HepG2 (cell line): ENCODE results near the gene MED9. TPM values are rescaled to one million over a fixed set of nuclear protein-coding genes. Genes with fewer than 3 reads are reported as not detected.

Experiments
- BRCA1 ChIP-seq: sonication (generic); formaldehyde crosslinking; IDR thresholded peaks from 2 replicates; pipeline ENCODE4 v1.4.0; 2020; ENCODE audit warnings: missing genetic modification reagents
- DNMT3B ChIP-seq: conservative IDR thresholded peaks from 2 replicates; pipeline ENCODE4 v1.6.1; 2016; ENCODE audit warnings: missing biosample characterization, control low read depth
- FOXJ3 ChIP-seq: sonication (generic); formaldehyde crosslinking; IDR thresholded peaks from 2 replicates; pipeline ENCODE4 v1.4.0; 2020; ENCODE audit warnings: missing genetic modification reagents, mild to moderate bottlenecking, borderline replicate concordance
- HHEX ChIP-seq: IDR thresholded peaks from 2 replicates; pipeline ENCODE4 v1.6.1; 2016; ENCODE audit warnings: control low read depth
- KMT2B ChIP-seq: IDR thresholded peaks from 2 replicates; pipeline ENCODE4 v1.6.1; 2016; ENCODE audit warnings: missing genetic modification reagents, missing compliant biosample characterization
- PHF20 ChIP-seq: sonication (generic); formaldehyde crosslinking; IDR thresholded peaks from 2 replicates; pipeline ENCODE4 v1.5.0; 2020; ENCODE audit warnings: mild to moderate bottlenecking, missing genetic modification reagents
- POLR2AphosphoS2 ChIP-seq: IDR thresholded peaks from 2 replicates; pipeline ENCODE4 v1.6.1; 2011; ENCODE audit warnings: low read depth, low read length, improper control_type of control experiment
- RARA ChIP-seq: IDR thresholded peaks from 2 replicates; pipeline ENCODE4 v1.6.1; 2016; ENCODE audit warnings: missing genetic modification reagents, missing compliant biosample characterization
- RBAK ChIP-seq: sonication (generic); formaldehyde crosslinking; IDR thresholded peaks from 2 replicates; pipeline ENCODE4 v1.5.1; 2020; ENCODE audit warnings: mild to moderate bottlenecking, missing genetic modification reagents
- SNAPC2 ChIP-seq: sonication (generic); formaldehyde crosslinking; IDR thresholded peaks from 2 replicates; pipeline ENCODE4 v1.8.1; 2022; ENCODE audit warnings: mild to moderate bottlenecking, missing genetic modification reagents
- TP53 ChIP-seq: sonication (generic); formaldehyde crosslinking; conservative IDR thresholded peaks from 2 replicates; pipeline ENCODE4 v1.4.0; 2020; ENCODE audit warnings: missing genetic modification reagents
- ZNF17 ChIP-seq: sonication (generic); formaldehyde crosslinking; IDR thresholded peaks from 2 replicates; pipeline ENCODE4 v1.5.0; 2020; ENCODE audit warnings: mild to moderate bottlenecking, missing genetic modification reagents
- ZNF674 ChIP-seq: sonication (generic); formaldehyde crosslinking; IDR thresholded peaks from 2 replicates; pipeline ENCODE4 v1.5.0; 2020; ENCODE audit warnings: low read depth, mild to moderate bottlenecking, missing genetic modification reagents
- ZNF7 ChIP-seq: IDR thresholded peaks from 2 replicates; pipeline ENCODE4 v1.6.1; 2016; ENCODE audit warnings: missing biosample characterization, missing genetic modification reagents
- ZNF777 ChIP-seq: sonication (generic); formaldehyde crosslinking; IDR thresholded peaks from 2 replicates; pipeline ENCODE4 v1.4.0; 2020; ENCODE audit warnings: missing genetic modification reagents
- polyA plus RNA-seq, 8 experiments: library from polyadenylated mRNA; depleted of rRNA in 3 of 8; stranded (reverse) in 7 of 8; unstranded in 1 of 8; fragments of >200 nt; fragmentation: Illumina TruSeq in 4 of 8; extraction: Trizol in 4 of 8; gene quantifications; 2 replicates each; pipeline versions ENCODE4 v1.2.1 to v1.2.3, GENCODE V29; 2011 to 2016; ENCODE audit warnings: low read depth in 4 of 8, missing spikeins in 1 of 8, mixed read lengths in 1 of 8; ENCODE audit not compliant: insufficient read depth in 1 of 8
- total RNA-seq, 5 experiments: library from RNA; depleted of rRNA; stranded (reverse); fragments of >200 nt; fragmentation: Illumina TruSeq; extraction: Trizol; gene quantifications; 2 replicates each; pipeline ENCODE4 v1.2.3, GENCODE V29; 2016; ENCODE audit warnings: low read depth in 1 of 5
- TF ChIP-seq, protein P1 (sequence below): sonication (generic); formaldehyde crosslinking; IDR thresholded peaks from 2 replicates; pipeline ENCODE4 v1.5.1; 2020; ENCODE audit warnings: mild to moderate bottlenecking, missing genetic modification reagents, borderline replicate concordance
- TF ChIP-seq, protein P2 (sequence below): sonication (generic); formaldehyde crosslinking; IDR thresholded peaks from 2 replicates; pipeline ENCODE4 v1.5.1; 2020; ENCODE audit warnings: missing genetic modification reagents, mild to moderate bottlenecking, borderline replicate concordance
- TF ChIP-seq, protein P3 (sequence below): sonication (generic); formaldehyde crosslinking; IDR thresholded peaks from 2 replicates; pipeline ENCODE4 v1.8.0; 2022; ENCODE audit warnings: missing genetic modification reagents, mild to moderate bottlenecking, moderate library complexity, borderline replicate concordance
- TF ChIP-seq, protein P4 (sequence below): sonication (generic); formaldehyde crosslinking; IDR thresholded peaks from 2 replicates; pipeline ENCODE4 v1.8.0; 2022; ENCODE audit warnings: mild to moderate bottlenecking, missing genetic modification reagents, moderate library complexity

The MED9 gene
- total and polyA plus RNA-seq, 2 of the 13 experiments (the other 11 are each of a cell fraction or from before 2014, with no cell fraction given) = 11.9 to 15.1 TPM

DNA sequence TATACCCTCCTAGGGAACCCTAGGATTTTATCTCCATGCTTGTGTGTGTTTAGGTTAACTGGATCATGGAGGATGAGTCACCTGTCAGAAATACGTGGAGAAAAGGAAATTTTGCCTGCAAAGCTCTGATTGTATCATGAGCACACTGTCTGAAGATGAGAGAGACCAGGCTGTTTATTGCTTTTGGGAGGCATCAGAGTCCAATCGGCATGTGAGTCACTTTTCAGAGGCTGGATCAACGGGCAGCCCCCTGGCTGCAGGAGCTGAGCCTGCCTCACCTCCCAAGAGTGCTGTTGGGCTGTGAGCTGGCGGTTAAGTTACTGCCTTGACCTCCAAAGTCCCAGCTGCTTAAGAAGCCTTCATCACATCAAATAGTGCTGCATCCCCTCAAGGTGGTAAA, 41.5 kb upstream of the MED9 start (continued):
- TF ChIP-seq, protein P1, sequence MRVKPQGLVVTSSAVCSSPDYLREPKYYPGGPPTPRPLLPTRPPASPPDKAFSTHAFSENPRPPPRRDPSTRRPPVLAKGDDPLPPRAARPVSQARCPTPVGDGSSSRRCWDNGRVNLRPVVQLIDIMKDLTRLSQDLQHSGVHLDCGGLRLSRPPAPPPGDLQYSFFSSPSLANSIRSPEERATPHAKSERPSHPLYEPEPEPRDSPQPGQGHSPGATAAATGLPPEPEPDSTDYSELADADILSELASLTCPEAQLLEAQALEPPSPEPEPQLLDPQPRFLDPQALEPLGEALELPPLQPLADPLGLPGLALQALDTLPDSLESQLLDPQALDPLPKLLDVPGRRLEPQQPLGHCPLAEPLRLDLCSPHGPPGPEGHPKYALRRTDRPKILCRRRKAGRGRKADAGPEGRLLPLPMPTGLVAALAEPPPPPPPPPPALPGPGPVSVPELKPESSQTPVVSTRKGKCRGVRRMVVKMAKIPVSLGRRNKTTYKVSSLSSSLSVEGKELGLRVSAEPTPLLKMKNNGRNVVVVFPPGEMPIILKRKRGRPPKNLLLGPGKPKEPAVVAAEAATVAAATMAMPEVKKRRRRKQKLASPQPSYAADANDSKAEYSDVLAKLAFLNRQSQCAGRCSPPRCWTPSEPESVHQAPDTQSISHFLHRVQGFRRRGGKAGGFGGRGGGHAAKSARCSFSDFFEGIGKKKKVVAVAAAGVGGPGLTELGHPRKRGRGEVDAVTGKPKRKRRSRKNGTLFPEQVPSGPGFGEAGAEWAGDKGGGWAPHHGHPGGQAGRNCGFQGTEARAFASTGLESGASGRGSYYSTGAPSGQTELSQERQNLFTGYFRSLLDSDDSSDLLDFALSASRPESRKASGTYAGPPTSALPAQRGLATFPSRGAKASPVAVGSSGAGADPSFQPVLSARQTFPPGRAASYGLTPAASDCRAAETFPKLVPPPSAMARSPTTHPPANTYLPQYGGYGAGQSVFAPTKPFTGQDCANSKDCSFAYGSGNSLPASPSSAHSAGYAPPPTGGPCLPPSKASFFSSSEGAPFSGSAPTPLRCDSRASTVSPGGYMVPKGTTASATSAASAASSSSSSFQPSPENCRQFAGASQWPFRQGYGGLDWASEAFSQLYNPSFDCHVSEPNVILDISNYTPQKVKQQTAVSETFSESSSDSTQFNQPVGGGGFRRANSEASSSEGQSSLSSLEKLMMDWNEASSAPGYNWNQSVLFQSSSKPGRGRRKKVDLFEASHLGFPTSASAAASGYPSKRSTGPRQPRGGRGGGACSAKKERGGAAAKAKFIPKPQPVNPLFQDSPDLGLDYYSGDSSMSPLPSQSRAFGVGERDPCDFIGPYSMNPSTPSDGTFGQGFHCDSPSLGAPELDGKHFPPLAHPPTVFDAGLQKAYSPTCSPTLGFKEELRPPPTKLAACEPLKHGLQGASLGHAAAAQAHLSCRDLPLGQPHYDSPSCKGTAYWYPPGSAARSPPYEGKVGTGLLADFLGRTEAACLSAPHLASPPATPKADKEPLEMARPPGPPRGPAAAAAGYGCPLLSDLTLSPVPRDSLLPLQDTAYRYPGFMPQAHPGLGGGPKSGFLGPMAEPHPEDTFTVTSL = no peak
- TF ChIP-seq DNMT3B (CRISPR knock-in tag) (no peak), RBAK (CRISPR knock-in tag) (no peak), RARA (CRISPR knock-in tag) (no peak), PHF20 (no peak), ZNF777 (CRISPR knock-in tag) (no peak), ZNF674 (CRISPR knock-in tag) (no peak), KMT2B (CRISPR knock-in tag) (no peak), HHEX (no peak), POLR2AphosphoS2 (no peak), BRCA1 (CRISPR knock-in tag) (no peak), SNAPC2 (CRISPR knock-in tag) (no peak), ZNF7 (CRISPR knock-in tag) (no peak), ZNF17 (CRISPR knock-in tag) (no peak), TP53 (CRISPR knock-in tag) (no peak), FOXJ3 (CRISPR knock-in tag) (no peak)
- TF ChIP-seq, protein P2, sequence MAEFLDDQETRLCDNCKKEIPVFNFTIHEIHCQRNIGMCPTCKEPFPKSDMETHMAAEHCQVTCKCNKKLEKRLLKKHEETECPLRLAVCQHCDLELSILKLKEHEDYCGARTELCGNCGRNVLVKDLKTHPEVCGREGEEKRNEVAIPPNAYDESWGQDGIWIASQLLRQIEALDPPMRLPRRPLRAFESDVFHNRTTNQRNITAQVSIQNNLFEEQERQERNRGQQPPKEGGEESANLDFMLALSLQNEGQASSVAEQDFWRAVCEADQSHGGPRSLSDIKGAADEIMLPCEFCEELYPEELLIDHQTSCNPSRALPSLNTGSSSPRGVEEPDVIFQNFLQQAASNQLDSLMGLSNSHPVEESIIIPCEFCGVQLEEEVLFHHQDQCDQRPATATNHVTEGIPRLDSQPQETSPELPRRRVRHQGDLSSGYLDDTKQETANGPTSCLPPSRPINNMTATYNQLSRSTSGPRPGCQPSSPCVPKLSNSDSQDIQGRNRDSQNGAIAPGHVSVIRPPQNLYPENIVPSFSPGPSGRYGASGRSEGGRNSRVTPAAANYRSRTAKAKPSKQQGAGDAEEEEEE (CRISPR knock-in tag) = no peak
- TF ChIP-seq, protein P3, sequence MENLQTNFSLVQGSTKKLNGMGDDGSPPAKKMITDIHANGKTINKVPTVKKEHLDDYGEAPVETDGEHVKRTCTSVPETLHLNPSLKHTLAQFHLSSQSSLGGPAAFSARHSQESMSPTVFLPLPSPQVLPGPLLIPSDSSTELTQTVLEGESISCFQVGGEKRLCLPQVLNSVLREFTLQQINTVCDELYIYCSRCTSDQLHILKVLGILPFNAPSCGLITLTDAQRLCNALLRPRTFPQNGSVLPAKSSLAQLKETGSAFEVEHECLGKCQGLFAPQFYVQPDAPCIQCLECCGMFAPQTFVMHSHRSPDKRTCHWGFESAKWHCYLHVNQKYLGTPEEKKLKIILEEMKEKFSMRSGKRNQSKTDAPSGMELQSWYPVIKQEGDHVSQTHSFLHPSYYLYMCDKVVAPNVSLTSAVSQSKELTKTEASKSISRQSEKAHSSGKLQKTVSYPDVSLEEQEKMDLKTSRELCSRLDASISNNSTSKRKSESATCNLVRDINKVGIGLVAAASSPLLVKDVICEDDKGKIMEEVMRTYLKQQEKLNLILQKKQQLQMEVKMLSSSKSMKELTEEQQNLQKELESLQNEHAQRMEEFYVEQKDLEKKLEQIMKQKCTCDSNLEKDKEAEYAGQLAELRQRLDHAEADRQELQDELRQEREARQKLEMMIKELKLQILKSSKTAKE (CRISPR knock-in tag) = no peak
- TF ChIP-seq, protein P4, sequence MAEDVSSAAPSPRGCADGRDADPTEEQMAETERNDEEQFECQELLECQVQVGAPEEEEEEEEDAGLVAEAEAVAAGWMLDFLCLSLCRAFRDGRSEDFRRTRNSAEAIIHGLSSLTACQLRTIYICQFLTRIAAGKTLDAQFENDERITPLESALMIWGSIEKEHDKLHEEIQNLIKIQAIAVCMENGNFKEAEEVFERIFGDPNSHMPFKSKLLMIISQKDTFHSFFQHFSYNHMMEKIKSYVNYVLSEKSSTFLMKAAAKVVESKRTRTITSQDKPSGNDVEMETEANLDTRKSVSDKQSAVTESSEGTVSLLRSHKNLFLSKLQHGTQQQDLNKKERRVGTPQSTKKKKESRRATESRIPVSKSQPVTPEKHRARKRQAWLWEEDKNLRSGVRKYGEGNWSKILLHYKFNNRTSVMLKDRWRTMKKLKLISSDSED (CRISPR knock-in tag) = no peak
